Suprapubic skin (tissue), 4 donors: ENCODE measurements around the gene TDRD9. TPM values are rescaled to one million over a fixed set of nuclear protein-coding genes. Genes with fewer than 3 reads are reported as not detected.

Experiments used
- DNase-seq, 2 donors: peaks; one replicate each; pipeline ENCODE4 v3.0.0-alpha.2; 2019; ENCODE audit warnings: low spot score in 2 of 2
- H3K27ac ChIP-seq: fragments of 200-600 bp; sonication (generic); one replicate; pipeline ENCODE4 v1.5.1; 2019
- H3K27me3 ChIP-seq: fragments of 200-600 bp; sonication (generic); one replicate; pipeline ENCODE4 v1.5.1; 2019
- H3K36me3 ChIP-seq: fragments of 200-600 bp; sonication (generic); one replicate; pipeline ENCODE4 v1.5.1; 2019
- H3K4me1 ChIP-seq: fragments of 200-600 bp; sonication (generic); one replicate; pipeline ENCODE4 v1.5.1; 2019
- H3K4me3 ChIP-seq: fragments of 200-600 bp; sonication (generic); one replicate; pipeline ENCODE4 v1.5.1; 2019; ENCODE audit warnings: mild to moderate bottlenecking
- H3K9me3 ChIP-seq: fragments of 200-600 bp; sonication (generic); one replicate; pipeline ENCODE4 v1.5.1; 2019
- EP300 ChIP-seq: sonication (generic); formaldehyde crosslinking; IDR thresholded peaks from one replicate; pipeline ENCODE4 v1.6.1; 2017; ENCODE audit warnings: antibody characterized with exemption
- POLR2A ChIP-seq, 2 donors: fragments of 450-650 bp; IDR thresholded peaks; one replicate each; pipeline ENCODE4 v1.6.1; 2017; ENCODE audit warnings: antibody characterized with exemption in 2 of 2, mild to moderate bottlenecking in 2 of 2, moderate library complexity in 2 of 2
- POLR2AphosphoS5 ChIP-seq, 3 donors: sonication (generic); formaldehyde crosslinking; IDR thresholded peaks; one replicate each; pipeline ENCODE4 v1.6.1; 2017; ENCODE audit warnings: antibody characterized with exemption in 3 of 3
- WGBS: methylation state at CpG from one replicate; pipeline ENCODE4 v1.1.5; 2018; 5-methylcytosine and 5-hydroxymethylcytosine counted together
- total RNA-seq, 4 donors: library from RNA; depleted of rRNA; stranded (reverse); fragments of >200 nt; gene quantifications; one replicate each; pipeline ENCODE4 v1.1.0, GENCODE V29; 2016
- TF ChIP-seq, protein P1 (sequence below), 2 donors: fragments of 200-600 bp in 1 of 2; fragments of 450-650 bp in 1 of 2; sonication (generic) in 1 of 2; IDR thresholded peaks; one replicate each; pipeline ENCODE4 v1.5.1; 2016 to 2019; ENCODE audit warnings: antibody characterized with exemption in 2 of 2, mild to moderate bottlenecking in 1 of 2, moderate library complexity in 1 of 2

TDRD9 gene
- total RNA-seq, 4 donors from 2014 or later = 1.0 to 1.7 TPM; not detected in 2

DNA sequence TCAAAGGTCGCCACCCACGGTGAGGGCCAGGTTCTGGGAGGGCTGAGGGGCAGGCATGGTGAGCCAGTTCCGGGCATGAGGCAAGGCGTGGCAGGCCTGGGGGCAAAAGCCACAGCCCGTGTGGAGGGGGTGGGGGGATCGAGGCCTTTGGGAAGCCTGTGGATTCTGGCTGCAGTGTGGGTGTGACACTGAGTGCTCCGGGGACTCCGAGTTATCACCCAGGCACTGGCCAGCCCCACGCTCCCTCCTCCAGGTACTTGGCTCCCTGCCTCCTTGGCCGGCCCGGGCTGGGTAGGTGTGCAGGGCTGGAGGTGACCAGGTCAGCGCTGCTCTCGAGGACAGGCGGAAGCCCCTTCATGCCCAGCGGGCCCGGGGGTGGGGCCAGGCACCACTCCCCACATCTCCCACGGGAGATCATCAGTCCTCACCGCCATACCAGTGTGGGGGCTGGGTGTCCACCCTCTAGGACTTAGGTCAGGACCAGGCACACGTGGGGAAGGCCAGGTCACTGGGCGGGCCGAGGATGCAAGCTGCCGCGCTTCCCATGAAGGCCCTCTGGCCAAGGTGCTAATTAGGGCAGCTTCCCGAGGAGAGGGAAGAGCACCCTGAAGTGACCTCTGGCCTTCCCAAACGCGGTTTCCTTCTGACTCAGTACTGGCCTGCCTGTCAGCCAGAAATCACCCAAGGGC, 34.1 kb upstream of the TDRD9 start:
- no peak overlapping the region for H3K27ac ChIP-seq
- no peak for TF ChIP-seq POLR2A (IDR thresholded peaks at IDR 0.05)
- TF ChIP-seq POLR2AphosphoS5 (IDR thresholded peaks at IDR 0.05) = no peak
- TF ChIP-seq EP300 = no peak
- TF ChIP-seq, protein P1, sequence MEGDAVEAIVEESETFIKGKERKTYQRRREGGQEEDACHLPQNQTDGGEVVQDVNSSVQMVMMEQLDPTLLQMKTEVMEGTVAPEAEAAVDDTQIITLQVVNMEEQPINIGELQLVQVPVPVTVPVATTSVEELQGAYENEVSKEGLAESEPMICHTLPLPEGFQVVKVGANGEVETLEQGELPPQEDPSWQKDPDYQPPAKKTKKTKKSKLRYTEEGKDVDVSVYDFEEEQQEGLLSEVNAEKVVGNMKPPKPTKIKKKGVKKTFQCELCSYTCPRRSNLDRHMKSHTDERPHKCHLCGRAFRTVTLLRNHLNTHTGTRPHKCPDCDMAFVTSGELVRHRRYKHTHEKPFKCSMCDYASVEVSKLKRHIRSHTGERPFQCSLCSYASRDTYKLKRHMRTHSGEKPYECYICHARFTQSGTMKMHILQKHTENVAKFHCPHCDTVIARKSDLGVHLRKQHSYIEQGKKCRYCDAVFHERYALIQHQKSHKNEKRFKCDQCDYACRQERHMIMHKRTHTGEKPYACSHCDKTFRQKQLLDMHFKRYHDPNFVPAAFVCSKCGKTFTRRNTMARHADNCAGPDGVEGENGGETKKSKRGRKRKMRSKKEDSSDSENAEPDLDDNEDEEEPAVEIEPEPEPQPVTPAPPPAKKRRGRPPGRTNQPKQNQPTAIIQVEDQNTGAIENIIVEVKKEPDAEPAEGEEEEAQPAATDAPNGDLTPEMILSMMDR (IDR thresholded peaks at IDR 0.05) = no peak
- WGBS = 71% methylated on average over 4 of the region's 26 CpGs

GRCh38 chr14:103894723-103895059, 33.6 kb upstream of the TDRD9 start:
- Histone ChIP-seq H3K4me1 (peaks cover 14% of the 10 kb centered on the region), H3K27me3 (no peaks in the 10 kb centered on the region), H3K27ac (no peak overlapping the region), H3K9me3 (no peaks in the 10 kb centered on the region), H3K4me3 (no peak overlapping the region), H3K36me3 (no peaks in the 10 kb centered on the region)
- DNase-seq = no peak
- TF ChIP-seq POLR2AphosphoS5 (IDR thresholded peaks at IDR 0.05) (no peak), EP300 (no peak), POLR2A (IDR thresholded peaks at IDR 0.05) (no peak)
- TF ChIP-seq, protein P1 (IDR thresholded peaks at IDR 0.05) = no peak
- WGBS = 44% methylated on average over 3 of the region's 7 CpGs

More for the DNA sequence above, 34.1 kb upstream of the TDRD9 start:
- Histone ChIP-seq H3K4me1 (peaks cover 18% of the 10 kb centered on the region), H3K4me3 (no peak overlapping the region), H3K27me3 (no peaks in the 10 kb centered on the region), H3K9me3 (no peaks in the 10 kb centered on the region), H3K36me3 (no peaks in the 10 kb centered on the region)
- no peak for DNase-seq

- Histone ChIP-seq H3K4me3 (no peak overlapping the region), H3K9me3 (no peaks in the 10 kb centered on the region), H3K36me3 (no peaks in the 10 kb centered on the region), H3K4me1 (peaks cover 5% of the 10 kb centered on the region), H3K27me3 (no peaks in the 10 kb centered on the region), H3K27ac (no peak overlapping the region)
- WGBS = 66% methylated on average over 6 of the region's 6 CpGs
- TF ChIP-seq EP300 = no peak
- TF ChIP-seq POLR2A (IDR thresholded peaks at IDR 0.05) = no peak
- DNase-seq = no peak
These were observed 31.7 kb upstream of the TDRD9 start for GRCh38 chr14:103896578-103896977.

- Histone ChIP-seq H3K36me3 (no peaks in the 10 kb centered on the region), H3K4me1 (peaks cover 5% of the 10 kb centered on the region), H3K4me3 (no peak overlapping the region), H3K9me3 (no peaks in the 10 kb centered on the region), H3K27me3 (no peaks in the 10 kb centered on the region), H3K27ac (no peak overlapping the region)
- DNase-seq = no peak
- TF ChIP-seq POLR2AphosphoS5 (IDR thresholded peaks at IDR 0.05) = no peak
- no peak for TF ChIP-seq POLR2A (IDR thresholded peaks at IDR 0.05)
- no peak for TF ChIP-seq EP300
- TF ChIP-seq, protein P1 (IDR thresholded peaks at IDR 0.05) = no peak
- 81% methylated on average over 26 of the region's 27 CpGs for WGBS
These were observed 30.9 kb upstream of the TDRD9 start for GRCh38 chr14:103897075-103897947.

DNA sequence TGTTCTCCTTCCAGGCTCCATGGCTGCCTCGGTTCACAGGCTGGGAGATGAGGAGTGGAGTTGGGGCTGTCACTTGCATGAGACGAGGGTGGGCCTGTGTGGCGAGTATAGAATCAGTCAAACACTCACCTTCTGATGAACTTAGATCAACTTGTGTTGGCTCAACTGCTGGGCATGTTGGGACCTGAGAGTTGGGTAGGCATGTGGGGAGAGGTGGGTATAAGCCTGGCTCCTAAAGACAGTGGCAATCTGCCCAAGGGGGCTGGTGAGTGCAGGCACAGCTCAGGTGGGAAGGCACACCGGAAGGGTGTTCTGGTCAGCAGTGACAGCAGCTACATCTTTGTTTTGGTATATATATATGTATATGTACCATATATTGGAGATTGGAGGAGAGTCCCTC, 30.1 kb upstream of the TDRD9 start:
- H3K9me3 ChIP-seq = no peaks in the 10 kb centered on the region
- H3K36me3 ChIP-seq = no peaks in the 10 kb centered on the region
- TF ChIP-seq POLR2A (IDR thresholded peaks at IDR 0.05) = no peak
- no peak for TF ChIP-seq EP300
- no peak for TF ChIP-seq POLR2AphosphoS5 (IDR thresholded peaks at IDR 0.05)
- TF ChIP-seq, protein P1 (IDR thresholded peaks at IDR 0.05) = no peak
- no peaks in the 10 kb centered on the region for H3K27me3 ChIP-seq
- WGBS = 80% methylated on average over 4 of the region's 4 CpGs
- no peak overlapping the region for H3K27ac ChIP-seq
- no peak for DNase-seq
- peaks cover 5% of the 10 kb centered on the region for H3K4me1 ChIP-seq
- no peak overlapping the region for H3K4me3 ChIP-seq
